Calu3 (cell line): ENCODE measurements around the gene COL8A1. TPM values are rescaled to one million over a fixed set of nuclear protein-coding genes. Genes with fewer than 3 reads are reported as not detected.
"Not testable (repeated sequence)": the region's sequence is repeated elsewhere in the genome, so short reads cannot be mapped to it uniquely, and the experiment has no call there.

ENCODE experiments used
- BruUV-seq: library from RNA; stranded (reverse); fragments of 400-500 nt; replicated peaks from 2 replicates; lab custom pipeline; 2021; lab: Mats Ljungman, UMichigan
- CTCF ChIA-PET: fragments of 300-600 bp; sonication (Branson Sonifier 250); formaldehyde crosslinking; loops from one replicate; lab custom pipeline; 2022; ENCODE audit warnings: antibody characterized with exemption; lab: Charles Lee
- DNase-seq: peaks from one replicate; pipeline ENCODE4 v3.0.0; 2022
- H3K27ac Mint-ChIP-seq: one replicate; pipeline ENCODE4 v1.8.0; 2022; ENCODE audit warnings: mixed read lengths; ENCODE audit not compliant: unreplicated experiment
- H3K27me3 Mint-ChIP-seq: one replicate; pipeline ENCODE4 v1.8.0; 2022; ENCODE audit warnings: mixed read lengths; ENCODE audit not compliant: unreplicated experiment
- H3K36me3 Mint-ChIP-seq: one replicate; pipeline ENCODE4 v1.8.0; 2022; ENCODE audit warnings: mild to moderate bottlenecking, moderate library complexity, mixed read lengths; ENCODE audit not compliant: insufficient read depth, unreplicated experiment
- H3K4me1 Mint-ChIP-seq: one replicate; pipeline ENCODE4 v1.8.0; 2022; ENCODE audit warnings: mild to moderate bottlenecking, low read depth, mixed read lengths; ENCODE audit not compliant: unreplicated experiment
- H3K4me3 Mint-ChIP-seq: one replicate; pipeline ENCODE4 v1.8.0; 2022; ENCODE audit warnings: mild to moderate bottlenecking, low read depth, moderate library complexity, mixed read lengths; ENCODE audit not compliant: unreplicated experiment
- H3K9me3 Mint-ChIP-seq: one replicate; pipeline ENCODE4 v1.8.0; 2022; ENCODE audit warnings: low read depth, mixed read lengths; ENCODE audit not compliant: unreplicated experiment
- CTCF ChIP-seq: fragments of 200-600 bp; IDR thresholded peaks from one replicate; pipeline ENCODE4 v1.8.0; 2022; ENCODE audit warnings: antibody characterized with exemption; ENCODE audit not compliant: unreplicated experiment
- intact Hi-C: fragments of 100-400 bp; cut with micrococcal nuclease; formaldehyde crosslinking; loops from one replicate; pipeline ENCODE4 v1.10.0; 2022; ENCODE audit not compliant: unreplicated experiment
- total RNA-seq: library from RNA; stranded (reverse); gene quantifications from 2 replicates; pipeline ENCODE4 v1.2.3, GENCODE V29; 2022

Gene COL8A1
- total RNA-seq, 1 experiment from 2014 or later: 0.71 TPM

- Mint-ChIP-seq H3K27me3 (no peaks in the 10 kb centered on the region), H3K36me3 (no peaks in the 10 kb centered on the region), H3K4me1 (no peaks in the 10 kb centered on the region), H3K27ac (no peak overlapping the region), H3K9me3 (no peaks in the 10 kb centered on the region), H3K4me3 (no peak overlapping the region)
- DNase-seq: no peak
- CTCF ChIA-PET: no interaction called here
- intact Hi-C loops: no loop called here
- no peak for TF ChIP-seq CTCF
- BruUV-seq: no TSS peak
These were observed 93.1 kb downstream of the COL8A1 start for GRCh38 chr3:99731499-99731898.

GRCh38 chr3:99740371-99740770 lies 102.0 kb downstream of the COL8A1 start:
- H3K27me3 Mint-ChIP-seq, H3K4me1 Mint-ChIP-seq, H3K27ac Mint-ChIP-seq, H3K36me3 Mint-ChIP-seq, CTCF ChIA-PET, intact Hi-C loops, DNase-seq, H3K4me3 Mint-ChIP-seq, H3K9me3 Mint-ChIP-seq, BruUV-seq: not testable (repeated sequence)

GRCh38 chr3:99741588-99741987 lies 103.2 kb downstream of the COL8A1 start:
- no peak overlapping the region for H3K27ac Mint-ChIP-seq
- H3K4me3 Mint-ChIP-seq: no peak overlapping the region
- intact Hi-C loops: no loop called here
- H3K9me3 Mint-ChIP-seq: no peaks in the 10 kb centered on the region
- H3K36me3 Mint-ChIP-seq: no peaks in the 10 kb centered on the region
- CTCF ChIA-PET: no interaction called here
- no peaks in the 10 kb centered on the region for H3K27me3 Mint-ChIP-seq
- BruUV-seq: no TSS peak
- no peak for TF ChIP-seq CTCF
- H3K4me1 Mint-ChIP-seq: no peaks in the 10 kb centered on the region
- no peak for DNase-seq

GRCh38 chr3:99747915-99748314 lies 109.5 kb downstream of the COL8A1 start:
- Mint-ChIP-seq H3K4me1 (peaks cover 17% of the 10 kb centered on the region), H3K36me3 (no peaks in the 10 kb centered on the region), H3K27me3 (no peaks in the 10 kb centered on the region), H3K9me3 (no peaks in the 10 kb centered on the region), H3K27ac (no peak overlapping the region), H3K4me3 (no peak overlapping the region)
- TF ChIP-seq CTCF: peak; percentile 18
- BruUV-seq: no TSS peak
- intact Hi-C loops: loop anchor here (5.0 kb wide), 1 partner anchor 211 kb away; no protein-coding TSS in a partner anchor
- CTCF ChIA-PET: interaction anchor here (0.6 to 1.5 kb wide), 4 partner anchors 104 to 249 kb away, joined by 3 to 6 read pairs (median 3); no protein-coding TSS in a partner anchor
- peak; percentile 44 for DNase-seq

- intact Hi-C loops: loop anchor here (2.0 to 5.0 kb wide), 3 partner anchors 64 to 579 kb away; no protein-coding TSS in a partner anchor
- no peak overlapping the region for H3K27ac Mint-ChIP-seq
- peaks cover 17% of the 10 kb centered on the region for H3K4me1 Mint-ChIP-seq
- no peak overlapping the region for H3K4me3 Mint-ChIP-seq
- no TSS peak for BruUV-seq
- CTCF ChIA-PET: interaction anchor here (0.7 kb wide), 1 partner anchor 1248 kb away, joined by 4 read pairs; no protein-coding TSS in a partner anchor
- H3K9me3 Mint-ChIP-seq: no peaks in the 10 kb centered on the region
- no peaks in the 10 kb centered on the region for H3K36me3 Mint-ChIP-seq
- TF ChIP-seq CTCF: no peak
- DNase-seq: no peak
- peaks cover 11% of the 10 kb centered on the region for H3K27me3 Mint-ChIP-seq
These were observed 113.3 kb downstream of the COL8A1 start for GRCh38 chr3:99751649-99752048.
